ENCODE results near the gene PDCD2L.

GRCh38 chr19:34363930-34364329 is 40.3 kb upstream of the PDCD2L start:
- TF ChIP-seq CTCF (conservative IDR thresholded peaks at IDR 0.05; ENCODE audit: low read depth, low read length) (no peak), EZH2 (IDR thresholded peaks at IDR 0.05; ENCODE audit: low read length, unreplicated experiment) (no peak)

All from PC-3 (cell line).